ENCODE data around the gene ATG13.

DNA sequence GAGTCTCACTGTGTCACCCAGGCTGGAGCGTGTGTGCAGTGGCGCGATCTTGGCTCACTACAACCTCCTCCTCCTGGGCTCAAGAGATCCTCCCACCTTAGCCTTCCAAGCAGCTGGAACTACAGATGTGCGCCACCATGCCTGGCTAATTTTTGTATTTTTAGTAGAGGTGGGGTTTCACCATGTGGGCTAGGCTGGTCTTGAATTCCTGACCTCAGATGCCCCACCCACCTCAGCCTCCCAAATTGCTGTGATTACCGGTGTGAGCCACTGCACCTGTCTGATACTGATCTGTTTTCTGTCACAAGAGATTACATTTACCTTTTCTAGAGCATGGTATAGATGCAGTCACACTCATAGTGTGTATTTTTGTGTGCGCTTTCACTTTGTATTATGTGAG lies 11.6 kb downstream of the ATG13 start:
- no peak for TF ChIP-seq POLR2A (IDR thresholded peaks at IDR 0.05)
- TF ChIP-seq CTCF (IDR thresholded peaks at IDR 0.05): no peak
- TF ChIP-seq POLR2AphosphoS5 (IDR thresholded peaks at IDR 0.05): no peak
